ENCODE measurements around the gene VMO1. TPM values are rescaled to one million over a fixed set of nuclear protein-coding genes. Genes with fewer than 3 reads are reported as not detected.
"Not testable (repeated sequence)": the region's sequence is repeated elsewhere in the genome, so short reads cannot be mapped to it uniquely, and the experiment has no call there.

VMO1 gene
- 0.62 TPM for total RNA-seq
- long read RNA-seq, result 0 reads

- ATAC-seq (ENCODE audit: poor library complexity) (no peak), DNase-seq (no peak)
- intact Hi-C loops (cut with DNase I), result loop anchor here (2.0 to 10.0 kb wide), 2 partner anchors 51 to 103 kb away; partner anchors contain the start of genes CXCL16, MED11 and ZMYND15
Measured at GRCh38 chr17:4786106-4786511, at the start of gene VMO1. Gene VMO1 (minus strand): TSS chr17:4786364. CDS start chr17:4786352, 12 bp downstream.

- intact Hi-C loops (cut with DNase I), result loop anchor here (5.0 to 10.0 kb wide), 2 partner anchors 37 to 50 kb away; partner anchors contain the start of gene PSMB6
- no peak for DNase-seq
- ATAC-seq (ENCODE audit: poor library complexity), result no peak
Measured at GRCh38 chr17:4834681-4835020, 48.5 kb upstream of the VMO1 start.

GRCh38 chr17:4833941-4834680 is 47.9 kb upstream of the VMO1 start:
- intact Hi-C loops (cut with DNase I), result loop anchor here (10.0 kb wide), 1 partner anchor 51 kb away; no protein-coding TSS in a partner anchor
- DNase-seq (peak; percentile 51), ATAC-seq (ENCODE audit: poor library complexity) (no peak)

- intact Hi-C loops (cut with DNase I), result loop anchor here (10.0 kb wide), 1 partner anchor 51 kb away; no protein-coding TSS in a partner anchor
- peak; percentile 97 for ATAC-seq (ENCODE audit: poor library complexity)
- DNase-seq, result peak; percentile 93
Measured at GRCh38 chr17:4833178-4833940, 47.2 kb upstream of the VMO1 start, which contains the start of gene MINK1. Gene MINK1 (plus strand): TSS chr17:4833340. CDS start chr17:4833584, 244 bp downstream.

GRCh38 chr17:4832829-4833177 is 46.6 kb upstream of the VMO1 start:
- DNase-seq; ATAC-seq (ENCODE audit: poor library complexity): not testable (repeated sequence)
- intact Hi-C loops (cut with DNase I), result loop anchor here (10.0 kb wide), 1 partner anchor 52 kb away; no protein-coding TSS in a partner anchor

- no peak for ATAC-seq (ENCODE audit: poor library complexity)
- intact Hi-C loops (cut with DNase I), result no loop called here
- no peak for DNase-seq
Measured at GRCh38 chr17:4827399-4827798, 41.2 kb upstream of the VMO1 start.

- DNase-seq (no peak), ATAC-seq (ENCODE audit: poor library complexity) (no peak)
- intact Hi-C loops (cut with DNase I), result no loop called here
Measured at GRCh38 chr17:4823373-4824089, 37.4 kb upstream of the VMO1 start.

- ATAC-seq (ENCODE audit: poor library complexity) (no peak), DNase-seq (no peak)
- intact Hi-C loops (cut with DNase I), result no loop called here
Measured at GRCh38 chr17:4822835-4823234, 36.7 kb upstream of the VMO1 start.

- DNase-seq (no peak), ATAC-seq (ENCODE audit: poor library complexity) (no peak)
- intact Hi-C loops (cut with DNase I), result no loop called here
Measured at GRCh38 chr17:4818276-4818675, 32.1 kb upstream of the VMO1 start.

- ATAC-seq (ENCODE audit: poor library complexity), result no peak
- DNase-seq, result no peak
- intact Hi-C loops (cut with DNase I), result no loop called here
Measured at GRCh38 chr17:4816826-4817225, 30.7 kb upstream of the VMO1 start.

GRCh38 chr17:4815043-4815675 is 29.0 kb upstream of the VMO1 start:
- DNase-seq, result no peak
- intact Hi-C loops (cut with DNase I), result no loop called here
- no peak for ATAC-seq (ENCODE audit: poor library complexity)

GRCh38 chr17:4812690-4813089 is 26.5 kb upstream of the VMO1 start:
- ATAC-seq (ENCODE audit: poor library complexity) (peak; percentile 67), DNase-seq (no peak)
- intact Hi-C loops (cut with DNase I), result no loop called here

GRCh38 chr17:4811471-4811870 is 25.3 kb upstream of the VMO1 start:
- DNase-seq (no peak), ATAC-seq (ENCODE audit: poor library complexity) (no peak)
- intact Hi-C loops (cut with DNase I), result no loop called here

GRCh38 chr17:4810696-4811290 is 24.6 kb upstream of the VMO1 start:
- DNase-seq (peak; percentile 57), ATAC-seq (ENCODE audit: poor library complexity) (no peak)
- intact Hi-C loops (cut with DNase I), result no loop called here

- intact Hi-C loops (cut with DNase I), result no loop called here
- DNase-seq (peak; percentile 83), ATAC-seq (ENCODE audit: poor library complexity) (peak; percentile 37)
Measured at GRCh38 chr17:4808378-4808767, 22.2 kb upstream of the VMO1 start.

GRCh38 chr17:4807605-4808377 is 21.6 kb upstream of the VMO1 start:
- intact Hi-C loops (cut with DNase I), result no loop called here
- DNase-seq, result peak; percentile 49
- ATAC-seq (ENCODE audit: poor library complexity), result peak; percentile 10

- DNase-seq, result peak; percentile 94
- ATAC-seq (ENCODE audit: poor library complexity), result peak; percentile 98
- intact Hi-C loops (cut with DNase I), result no loop called here
Measured at GRCh38 chr17:4806777-4807604, 20.8 kb upstream of the VMO1 start, which contains the start of gene PLD2. Gene PLD2 (plus strand): TSS chr17:4807152. CDS start chr17:4807773, 621 bp downstream.
